ENCODE data around the gene PTPRN2. TPM values are rescaled to one million over a fixed set of nuclear protein-coding genes. Genes with fewer than 3 reads are reported as not detected.
"Not testable (repeated sequence)": the region's sequence is repeated elsewhere in the genome, so short reads cannot be mapped to it uniquely, and the experiment has no call there.

Gene PTPRN2
- total RNA-seq, 1 donor from 2014 or later, result 2.4 TPM

GRCh38 chr7:157918326-157919080 lies 669.1 kb downstream of the PTPRN2 start:
- H3K27me3 ChIP-seq (ENCODE audit: control insufficient read depth, insufficient read depth, low read length), result no peaks in the 10 kb centered on the region
- no peak overlapping the region for H3K4me3 ChIP-seq (ENCODE audit: low read depth, low read length)
- no peak for TF ChIP-seq CTCF (IDR thresholded peaks at IDR 0.05; ENCODE audit: insufficient read depth, low read length, poor library complexity, severe bottlenecking)
- DNase-seq (ENCODE audit: low read depth), result no peak
- H3K36me3 ChIP-seq (ENCODE audit: control insufficient read depth, insufficient read depth, low read length), result no peaks in the 10 kb centered on the region

GRCh38 chr7:157916946-157917640 lies 670.5 kb downstream of the PTPRN2 start:
- Histone ChIP-seq H3K27me3 (ENCODE audit: control insufficient read depth, insufficient read depth, low read length) (no peaks in the 10 kb centered on the region), H3K36me3 (ENCODE audit: control insufficient read depth, insufficient read depth, low read length) (no peaks in the 10 kb centered on the region), H3K4me3 (ENCODE audit: low read depth, low read length) (no peak overlapping the region)
- DNase-seq (ENCODE audit: low read depth), result no peak
- no peak for TF ChIP-seq CTCF (IDR thresholded peaks at IDR 0.05; ENCODE audit: insufficient read depth, low read length, poor library complexity, severe bottlenecking)

GRCh38 chr7:157910446-157910845 lies 677.2 kb downstream of the PTPRN2 start:
- TF ChIP-seq CTCF (IDR thresholded peaks at IDR 0.05; ENCODE audit: insufficient read depth, low read length, poor library complexity, severe bottlenecking), result no peak
- no peaks in the 10 kb centered on the region for H3K27me3 ChIP-seq (ENCODE audit: control insufficient read depth, insufficient read depth, low read length)
- DNase-seq (ENCODE audit: low read depth), result no peak
- H3K36me3 ChIP-seq (ENCODE audit: control insufficient read depth, insufficient read depth, low read length), result no peaks in the 10 kb centered on the region
- H3K4me3 ChIP-seq (ENCODE audit: low read depth, low read length), result no peak overlapping the region

GRCh38 chr7:157910045-157910444 lies 677.6 kb downstream of the PTPRN2 start:
- H3K4me3 ChIP-seq (ENCODE audit: low read depth, low read length); H3K36me3 ChIP-seq (ENCODE audit: control insufficient read depth, insufficient read depth, low read length); DNase-seq (ENCODE audit: low read depth); H3K27me3 ChIP-seq (ENCODE audit: control insufficient read depth, insufficient read depth, low read length): not testable (repeated sequence)

- no peak for TF ChIP-seq CTCF (IDR thresholded peaks at IDR 0.05; ENCODE audit: insufficient read depth, low read length, poor library complexity, severe bottlenecking)
- DNase-seq (ENCODE audit: low read depth), result no peak
- no peaks in the 10 kb centered on the region for H3K36me3 ChIP-seq (ENCODE audit: control insufficient read depth, insufficient read depth, low read length)
- no peaks in the 10 kb centered on the region for H3K27me3 ChIP-seq (ENCODE audit: control insufficient read depth, insufficient read depth, low read length)
- H3K4me3 ChIP-seq (ENCODE audit: low read depth, low read length), result no peak overlapping the region
These were observed 678.3 kb downstream of the PTPRN2 start for GRCh38 chr7:157909370-157909769.

GRCh38 chr7:157908006-157908782 lies 679.4 kb downstream of the PTPRN2 start:
- no peak overlapping the region for H3K4me3 ChIP-seq (ENCODE audit: low read depth, low read length)
- H3K27me3 ChIP-seq (ENCODE audit: control insufficient read depth, insufficient read depth, low read length), result no peaks in the 10 kb centered on the region
- H3K36me3 ChIP-seq (ENCODE audit: control insufficient read depth, insufficient read depth, low read length), result no peaks in the 10 kb centered on the region
- no peak for DNase-seq (ENCODE audit: low read depth)
- TF ChIP-seq CTCF (IDR thresholded peaks at IDR 0.05; ENCODE audit: insufficient read depth, low read length, poor library complexity, severe bottlenecking), result no peak

All from kidney epithelial cell (primary cell).